HFF-Myc (cell line): Measurements from ENCODE around the gene KRTAP5-1.

ENCODE experiments used
- DNase-seq: peaks from one replicate; pipeline ENCODE4 v3.0.0-alpha.2; 2011; ENCODE audit warnings: low read depth; ENCODE audit errors: extremely low read depth
- H3K4me3 ChIP-seq: replicated peaks from 2 replicates; pipeline ENCODE4 v1.5.1; 2011; ENCODE audit warnings: low read depth, mild to moderate bottlenecking, control low read depth, low read length
- TF ChIP-seq, protein P1 (sequence below): IDR thresholded peaks from 2 replicates; pipeline ENCODE4 v1.5.1; 2012; ENCODE audit warnings: mild to moderate bottlenecking, low read depth, low read length, control low read depth; ENCODE audit errors: missing control alignments

KRTAP5-1 gene

DNA sequence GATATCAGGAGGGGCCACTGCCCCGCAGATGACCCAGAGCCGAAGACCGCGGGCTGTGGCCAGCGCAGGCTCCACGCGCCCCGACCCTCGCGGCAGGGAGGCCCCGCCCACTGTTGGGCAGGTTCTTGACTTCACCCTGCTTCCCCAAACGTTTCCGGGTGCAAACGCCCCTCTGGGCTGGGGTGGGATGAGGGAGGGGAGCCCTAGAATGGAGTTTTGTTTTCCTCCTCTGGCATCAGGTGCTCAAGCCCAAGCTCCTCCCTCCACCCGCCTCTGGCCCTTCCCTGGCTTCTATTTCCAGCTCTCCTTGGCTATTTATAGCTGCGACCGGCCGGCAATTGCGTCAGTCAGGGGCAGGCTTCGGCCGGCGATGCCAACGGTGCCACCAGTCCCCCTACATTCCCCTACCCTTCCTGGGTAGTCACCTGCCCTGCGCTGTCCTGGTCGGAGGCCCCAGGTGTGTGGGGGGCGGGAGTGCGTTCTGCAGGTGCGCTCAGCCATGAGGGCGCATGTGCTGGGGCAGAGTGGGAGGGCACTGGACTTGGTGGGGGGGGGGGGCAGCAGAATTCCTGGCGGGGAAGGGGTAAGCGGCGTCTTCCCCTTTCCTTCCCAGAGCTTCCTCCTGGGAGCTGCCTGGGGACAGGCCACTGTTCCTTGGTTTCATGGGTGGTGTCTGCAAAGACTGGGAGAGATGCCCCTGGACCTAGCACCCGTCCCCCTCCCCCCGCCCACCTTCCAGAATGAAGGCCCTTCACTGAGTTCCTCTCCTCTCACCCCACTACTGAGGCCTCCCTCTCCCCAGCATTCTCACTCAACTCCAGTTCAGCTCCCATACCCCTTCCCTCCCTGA is 36.6 kb downstream of the KRTAP5-1 start:
- H3K4me3 ChIP-seq = no peak overlapping the region
- no peak for DNase-seq
- TF ChIP-seq, protein P1, sequence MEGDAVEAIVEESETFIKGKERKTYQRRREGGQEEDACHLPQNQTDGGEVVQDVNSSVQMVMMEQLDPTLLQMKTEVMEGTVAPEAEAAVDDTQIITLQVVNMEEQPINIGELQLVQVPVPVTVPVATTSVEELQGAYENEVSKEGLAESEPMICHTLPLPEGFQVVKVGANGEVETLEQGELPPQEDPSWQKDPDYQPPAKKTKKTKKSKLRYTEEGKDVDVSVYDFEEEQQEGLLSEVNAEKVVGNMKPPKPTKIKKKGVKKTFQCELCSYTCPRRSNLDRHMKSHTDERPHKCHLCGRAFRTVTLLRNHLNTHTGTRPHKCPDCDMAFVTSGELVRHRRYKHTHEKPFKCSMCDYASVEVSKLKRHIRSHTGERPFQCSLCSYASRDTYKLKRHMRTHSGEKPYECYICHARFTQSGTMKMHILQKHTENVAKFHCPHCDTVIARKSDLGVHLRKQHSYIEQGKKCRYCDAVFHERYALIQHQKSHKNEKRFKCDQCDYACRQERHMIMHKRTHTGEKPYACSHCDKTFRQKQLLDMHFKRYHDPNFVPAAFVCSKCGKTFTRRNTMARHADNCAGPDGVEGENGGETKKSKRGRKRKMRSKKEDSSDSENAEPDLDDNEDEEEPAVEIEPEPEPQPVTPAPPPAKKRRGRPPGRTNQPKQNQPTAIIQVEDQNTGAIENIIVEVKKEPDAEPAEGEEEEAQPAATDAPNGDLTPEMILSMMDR = no peak

DNA sequence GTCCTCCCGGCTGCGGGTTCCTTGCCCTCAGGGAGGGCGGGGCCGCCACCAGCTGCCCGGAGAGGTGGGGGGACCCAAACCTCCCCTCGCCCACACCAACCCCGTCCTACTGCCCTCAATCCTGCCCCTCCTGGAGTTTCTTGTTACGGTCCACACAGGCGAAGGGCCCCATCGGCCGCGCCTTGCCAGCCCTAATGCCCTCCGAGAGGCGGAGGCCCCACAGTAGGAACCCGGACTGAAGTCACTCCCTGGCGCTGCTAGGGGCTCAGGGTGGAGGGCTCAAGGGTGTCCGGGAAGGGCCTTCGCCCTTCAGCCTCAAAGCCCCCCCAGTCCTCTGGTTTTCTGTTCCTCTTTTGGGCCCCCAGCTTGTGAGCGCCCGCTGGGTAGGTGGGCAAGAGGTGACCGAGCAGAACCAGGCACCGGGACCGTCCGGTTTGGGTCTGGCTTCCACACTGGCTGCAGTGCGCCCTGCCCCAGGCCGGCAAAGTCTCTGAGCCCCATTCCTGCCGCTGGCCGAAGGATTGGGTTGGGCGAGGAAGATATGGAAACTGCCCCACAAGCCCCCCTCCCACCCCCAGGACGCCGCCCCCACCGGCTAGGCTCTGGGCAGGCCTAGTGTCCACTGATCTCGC is 37.5 kb downstream of the KRTAP5-1 start:
- no peak for DNase-seq
- TF ChIP-seq, protein P1 = no peak
- no peak overlapping the region for H3K4me3 ChIP-seq

DNA sequence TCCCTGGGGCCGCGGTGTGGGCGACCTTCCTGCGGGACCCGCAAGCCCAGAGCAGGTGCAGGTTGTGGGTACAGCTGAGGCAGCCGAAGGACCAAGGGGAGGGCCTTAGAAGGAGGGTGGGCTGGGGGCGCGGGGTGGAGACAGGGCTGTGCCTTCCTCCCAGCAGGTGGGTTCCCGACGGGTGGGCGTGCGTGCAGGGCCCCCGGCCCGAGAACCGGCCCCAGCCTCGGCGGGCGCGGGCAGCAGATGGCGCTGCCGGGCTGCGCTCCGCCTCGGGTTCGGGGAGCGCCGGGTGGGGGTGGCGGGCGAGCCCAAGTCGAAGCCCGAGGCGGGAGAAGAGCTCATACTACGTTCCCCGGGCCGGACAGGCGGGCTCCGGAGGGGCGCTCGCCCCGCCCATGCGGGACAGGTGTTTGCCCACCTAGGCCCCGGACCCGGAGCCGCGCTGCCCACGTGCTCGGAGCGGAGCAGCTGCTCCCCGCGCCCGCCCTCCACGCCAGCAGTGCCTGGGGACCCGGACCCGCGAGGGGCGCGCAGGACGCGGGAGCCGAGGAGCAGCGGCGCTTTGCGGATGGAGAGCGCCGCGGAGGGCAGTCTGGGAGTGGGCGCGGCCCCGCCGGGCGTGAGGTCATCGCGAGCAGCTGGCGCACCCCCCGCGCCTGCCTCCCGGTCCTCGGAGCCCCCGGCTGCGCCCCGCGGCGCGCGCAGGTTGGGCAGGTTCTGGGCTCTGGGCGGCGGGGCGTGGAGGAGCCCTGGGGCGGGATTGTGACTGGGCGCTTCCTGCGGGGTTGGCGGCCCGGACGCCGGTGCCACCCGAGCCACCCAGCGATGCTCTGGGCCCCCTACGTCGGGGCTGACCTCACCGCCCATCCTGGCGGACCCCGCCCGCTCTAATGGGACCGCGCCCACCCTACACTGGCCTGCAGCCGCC is 38.3 kb downstream of the KRTAP5-1 start:
- 0 out of 2 replicates have a peak overlapping the region, but pooled peaks have one; percentile 19 for H3K4me3 ChIP-seq
- DNase-seq = no peak
- TF ChIP-seq, protein P1 = peak; percentile 65

DNA sequence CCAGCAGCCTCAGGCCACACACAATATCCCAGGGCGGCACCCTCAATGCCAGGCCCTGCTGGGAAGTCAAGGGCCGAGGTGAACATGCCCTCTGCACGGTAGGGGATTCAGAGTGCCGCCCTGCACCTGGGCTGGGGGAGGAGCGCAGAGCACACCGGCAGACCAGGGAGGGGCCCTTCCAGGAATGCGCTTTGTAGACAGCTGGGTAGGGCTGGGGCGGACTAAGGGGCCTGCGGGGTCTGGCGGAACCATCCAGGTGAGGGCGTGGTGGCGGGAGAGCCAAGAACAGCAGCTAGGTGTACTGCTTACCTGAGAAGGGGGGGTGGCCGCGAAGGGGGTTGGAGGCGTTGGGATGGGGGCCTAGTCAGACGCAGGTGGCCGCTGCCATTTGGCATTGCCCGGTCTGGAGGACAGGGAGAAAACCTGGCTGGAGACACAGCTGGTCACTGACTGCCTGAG is 39.0 kb downstream of the KRTAP5-1 start:
- DNase-seq = no peak
- TF ChIP-seq, protein P1 = no peak
- H3K4me3 ChIP-seq = no peak overlapping the region

DNA sequence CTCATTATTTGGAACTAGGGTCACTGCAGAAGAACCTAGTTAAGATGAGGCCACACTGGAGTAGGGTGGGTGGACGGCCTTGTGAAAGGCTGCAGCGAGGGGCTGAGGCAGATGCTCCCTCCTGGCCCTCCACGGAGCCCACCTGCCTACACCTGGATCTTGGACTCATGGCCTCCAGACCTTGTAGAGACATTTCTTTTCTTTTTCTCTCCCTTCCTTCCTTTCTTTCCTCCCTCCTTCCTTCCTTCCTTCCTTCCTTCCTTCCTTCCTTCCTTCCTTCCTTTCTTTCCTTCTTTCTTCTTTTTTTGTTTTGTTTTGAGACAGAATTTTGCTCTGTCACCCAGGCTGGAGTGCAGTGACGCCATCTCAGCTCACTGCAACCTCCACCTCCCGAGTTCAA is 39.7 kb downstream of the KRTAP5-1 start:
- TF ChIP-seq, protein P1 = no peak
- DNase-seq = no peak
- no peak overlapping the region for H3K4me3 ChIP-seq

DNA sequence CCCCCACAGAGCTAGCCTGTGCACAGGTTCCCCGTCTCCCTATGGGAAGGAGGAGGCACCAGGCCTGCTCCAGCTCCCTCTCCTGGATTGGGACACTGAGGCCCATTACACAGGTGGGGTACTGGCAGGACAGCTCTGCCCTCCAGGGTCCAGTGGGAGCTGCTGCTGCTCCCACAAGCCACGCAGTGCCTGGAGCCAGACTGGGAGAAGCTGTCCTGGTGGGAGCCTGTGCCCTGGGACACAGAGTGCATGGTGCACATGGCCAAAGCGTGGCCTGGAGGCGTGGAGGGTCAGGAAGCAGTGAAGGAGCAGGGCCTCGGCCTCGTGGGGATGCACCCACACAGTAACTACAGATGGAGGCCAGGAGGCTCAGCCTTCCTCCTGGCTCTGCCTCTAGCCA is 40.5 kb downstream of the KRTAP5-1 start:
- no peak for DNase-seq
- TF ChIP-seq, protein P1 = no peak
- H3K4me3 ChIP-seq = no peak overlapping the region
